Mesothelial cell of epicardium (in vitro differentiated cells): Measurements from ENCODE around the gene CNN2. TPM values are rescaled to one million over a fixed set of nuclear protein-coding genes. Genes with fewer than 3 reads are reported as not detected.

Experiments used
- DNase-seq, 2 experiments: peaks; one replicate each; pipeline ENCODE4 v3.0.0; 2021; ENCODE audit warnings: low spot score in 2 of 2; ENCODE audit not compliant: unreplicated experiment in 2 of 2
- H3K27ac Mint-ChIP-seq: 2 replicates; pipeline ENCODE4 v1.8.0; 2021; ENCODE audit warnings: mixed read lengths
- H3K27me3 Mint-ChIP-seq: 2 replicates; pipeline ENCODE4 v1.8.0; 2021; ENCODE audit warnings: low read depth, mixed read lengths
- H3K36me3 Mint-ChIP-seq: 2 replicates; pipeline ENCODE4 v1.8.0; 2021; ENCODE audit warnings: mixed read lengths
- H3K4me1 Mint-ChIP-seq: 2 replicates; pipeline ENCODE4 v1.8.0; 2021; ENCODE audit warnings: mixed read lengths
- H3K4me3 Mint-ChIP-seq: 2 replicates; pipeline ENCODE4 v1.8.0; 2021; ENCODE audit warnings: mild to moderate bottlenecking, moderate library complexity, mixed read lengths
- H3K9me3 Mint-ChIP-seq: 2 replicates; pipeline ENCODE4 v1.8.0; 2021; ENCODE audit warnings: mixed read lengths
- total RNA-seq: library from RNA; stranded (reverse); gene quantifications from 3 replicates; pipeline ENCODE4 v1.2.1, GENCODE V29; 2021
- TF ChIP-seq, protein P1 (sequence below): fragments of 200-600 bp; sonication (generic); IDR thresholded peaks from one replicate; pipeline ENCODE4 v1.5.0; 2021; ENCODE audit warnings: antibody characterized with exemption; ENCODE audit not compliant: unreplicated experiment

CNN2 gene
- total RNA-seq, 1 donor from 2014 or later = 501 TPM

DNA sequence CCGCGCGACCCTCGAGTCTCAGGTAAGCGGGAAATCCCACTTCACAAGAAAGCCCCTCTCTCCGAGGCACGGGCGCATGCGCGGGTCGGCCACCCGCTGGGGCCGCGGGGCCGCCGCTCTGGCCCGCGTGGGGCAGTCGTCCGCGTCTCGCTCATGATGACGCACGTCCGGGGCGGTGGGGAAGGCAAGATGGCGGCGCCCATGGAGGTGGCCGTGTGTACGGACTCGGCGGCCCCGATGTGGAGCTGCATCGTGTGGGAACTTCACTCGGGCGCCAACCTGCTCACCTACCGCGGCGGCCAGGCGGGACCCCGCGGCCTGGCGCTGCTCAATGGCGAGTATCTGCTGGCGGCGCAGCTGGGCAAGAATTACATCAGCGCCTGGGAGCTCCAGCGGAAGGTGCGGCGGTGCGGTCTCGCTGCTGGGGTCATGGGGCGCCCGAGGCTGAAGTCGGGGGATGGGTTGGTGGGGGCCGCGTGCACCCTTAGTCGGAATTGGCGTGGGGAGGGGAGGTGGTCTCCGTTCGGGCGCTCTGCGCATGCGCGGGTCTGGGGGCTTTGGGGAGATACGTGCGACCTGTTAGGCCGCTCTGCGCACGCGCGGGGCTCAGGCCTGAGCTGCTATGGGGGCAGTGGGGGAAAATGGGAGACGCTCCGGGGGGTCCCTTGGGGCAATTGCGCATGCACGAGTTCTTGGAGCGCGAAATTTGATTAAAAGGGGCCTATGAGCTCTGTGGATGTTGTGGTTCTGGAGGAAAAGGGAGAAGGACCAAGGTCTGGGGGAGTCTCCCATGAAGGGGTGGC lies 42.0 kb upstream of the CNN2 start, which contains the start of gene WDR18:
WDR18 (plus strand) TSS at position 181 of the 803 bp plus-strand sequence; CDS start at position 190, 9 bp downstream.
- Mint-ChIP-seq H3K27me3 (no peaks in the 10 kb centered on the region), H3K27ac (peak within 1 kb of the TSS; percentile 98), H3K4me1 (peaks cover 8% of the 10 kb centered on the region), H3K4me3 (peak within 1 kb of the TSS; percentile 96), H3K36me3 (peaks cover 9% of the 10 kb centered on the region), H3K9me3 (no peaks in the 10 kb centered on the region)
- peak; percentile 91 to 93 for DNase-seq
- TF ChIP-seq, protein P1, sequence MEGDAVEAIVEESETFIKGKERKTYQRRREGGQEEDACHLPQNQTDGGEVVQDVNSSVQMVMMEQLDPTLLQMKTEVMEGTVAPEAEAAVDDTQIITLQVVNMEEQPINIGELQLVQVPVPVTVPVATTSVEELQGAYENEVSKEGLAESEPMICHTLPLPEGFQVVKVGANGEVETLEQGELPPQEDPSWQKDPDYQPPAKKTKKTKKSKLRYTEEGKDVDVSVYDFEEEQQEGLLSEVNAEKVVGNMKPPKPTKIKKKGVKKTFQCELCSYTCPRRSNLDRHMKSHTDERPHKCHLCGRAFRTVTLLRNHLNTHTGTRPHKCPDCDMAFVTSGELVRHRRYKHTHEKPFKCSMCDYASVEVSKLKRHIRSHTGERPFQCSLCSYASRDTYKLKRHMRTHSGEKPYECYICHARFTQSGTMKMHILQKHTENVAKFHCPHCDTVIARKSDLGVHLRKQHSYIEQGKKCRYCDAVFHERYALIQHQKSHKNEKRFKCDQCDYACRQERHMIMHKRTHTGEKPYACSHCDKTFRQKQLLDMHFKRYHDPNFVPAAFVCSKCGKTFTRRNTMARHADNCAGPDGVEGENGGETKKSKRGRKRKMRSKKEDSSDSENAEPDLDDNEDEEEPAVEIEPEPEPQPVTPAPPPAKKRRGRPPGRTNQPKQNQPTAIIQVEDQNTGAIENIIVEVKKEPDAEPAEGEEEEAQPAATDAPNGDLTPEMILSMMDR = peak; percentile 11

DNA sequence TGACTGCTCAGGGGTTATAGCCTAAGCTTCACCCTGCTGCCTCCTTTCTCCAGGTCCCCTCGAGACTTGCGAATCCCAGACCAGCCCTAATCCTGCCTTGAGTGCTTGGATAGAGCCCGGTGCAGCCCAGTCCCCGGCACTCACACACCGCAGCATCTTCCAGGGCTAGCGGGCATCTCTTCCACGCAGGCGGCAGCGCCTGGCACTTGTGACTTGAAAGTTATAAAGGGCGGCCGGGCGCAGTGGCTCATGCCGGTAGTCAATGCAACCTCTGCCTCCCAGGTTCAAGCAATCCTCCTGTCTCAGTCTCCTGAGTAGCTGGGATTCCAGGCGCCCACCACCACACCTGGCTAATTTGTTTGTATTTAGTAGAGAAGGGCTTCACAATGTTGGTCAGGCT lies 40.3 kb upstream of the CNN2 start:
- TF ChIP-seq, protein P1 = no peak
- H3K4me3 Mint-ChIP-seq = no peak overlapping the region
- H3K27me3 Mint-ChIP-seq = no peaks in the 10 kb centered on the region
- DNase-seq = no peak
- peaks cover 12% of the 10 kb centered on the region for H3K36me3 Mint-ChIP-seq
- H3K4me1 Mint-ChIP-seq = peaks cover 8% of the 10 kb centered on the region
- no peak overlapping the region for H3K27ac Mint-ChIP-seq
- H3K9me3 Mint-ChIP-seq = no peaks in the 10 kb centered on the region

DNA sequence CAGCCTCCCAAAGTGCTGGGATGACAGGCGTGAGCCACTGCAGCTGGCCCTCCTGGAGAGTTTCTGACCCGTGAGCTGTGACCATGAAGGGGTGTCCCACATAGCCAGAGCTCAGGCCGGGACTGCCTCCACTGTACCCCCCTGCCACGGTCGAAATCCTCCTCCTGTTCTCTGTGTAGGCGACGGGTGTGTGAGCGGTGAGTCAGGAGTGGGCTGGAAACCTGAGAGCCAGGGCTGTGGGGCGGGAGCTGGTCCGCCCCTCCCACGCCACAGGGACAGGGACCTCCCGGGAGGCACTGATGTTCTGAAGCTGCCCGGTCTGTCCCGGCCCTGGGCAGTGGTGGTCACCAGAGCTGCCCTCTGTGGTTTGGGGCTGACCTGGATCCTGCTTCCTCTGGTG lies 38.3 kb upstream of the CNN2 start:
- Mint-ChIP-seq H3K27me3 (no peaks in the 10 kb centered on the region), H3K9me3 (no peaks in the 10 kb centered on the region), H3K27ac (no peak overlapping the region), H3K4me3 (no peak overlapping the region), H3K36me3 (peaks cover 15% of the 10 kb centered on the region), H3K4me1 (peaks cover 8% of the 10 kb centered on the region)
- DNase-seq = no peak
- TF ChIP-seq, protein P1 = no peak

DNA sequence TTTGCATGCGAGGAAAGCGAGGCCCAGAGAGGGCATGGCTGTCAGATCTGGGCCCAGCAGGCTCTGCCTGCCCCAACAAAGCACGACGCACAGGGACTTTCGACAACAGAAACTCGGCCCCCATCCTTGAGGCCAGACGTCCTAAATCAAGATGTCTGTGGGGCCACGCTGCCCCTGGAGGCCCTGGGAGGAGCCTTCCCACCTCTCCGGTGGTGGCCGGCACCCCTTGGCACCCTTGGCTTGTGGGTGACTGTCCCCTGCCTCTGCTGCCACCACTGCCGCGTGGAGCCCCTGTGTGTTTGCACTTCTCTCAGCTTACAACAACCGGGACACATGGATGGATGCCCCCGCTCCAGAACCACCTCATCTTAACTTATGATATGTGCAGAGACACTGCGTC lies 37.9 kb upstream of the CNN2 start:
- Mint-ChIP-seq H3K4me3 (no peak overlapping the region), H3K4me1 (peaks cover 8% of the 10 kb centered on the region), H3K27me3 (no peaks in the 10 kb centered on the region), H3K36me3 (peaks cover 15% of the 10 kb centered on the region), H3K27ac (no peak overlapping the region), H3K9me3 (no peaks in the 10 kb centered on the region)
- TF ChIP-seq, protein P1 = no peak
- peak in 1 of 2 experiments; percentile 19 for DNase-seq

DNA sequence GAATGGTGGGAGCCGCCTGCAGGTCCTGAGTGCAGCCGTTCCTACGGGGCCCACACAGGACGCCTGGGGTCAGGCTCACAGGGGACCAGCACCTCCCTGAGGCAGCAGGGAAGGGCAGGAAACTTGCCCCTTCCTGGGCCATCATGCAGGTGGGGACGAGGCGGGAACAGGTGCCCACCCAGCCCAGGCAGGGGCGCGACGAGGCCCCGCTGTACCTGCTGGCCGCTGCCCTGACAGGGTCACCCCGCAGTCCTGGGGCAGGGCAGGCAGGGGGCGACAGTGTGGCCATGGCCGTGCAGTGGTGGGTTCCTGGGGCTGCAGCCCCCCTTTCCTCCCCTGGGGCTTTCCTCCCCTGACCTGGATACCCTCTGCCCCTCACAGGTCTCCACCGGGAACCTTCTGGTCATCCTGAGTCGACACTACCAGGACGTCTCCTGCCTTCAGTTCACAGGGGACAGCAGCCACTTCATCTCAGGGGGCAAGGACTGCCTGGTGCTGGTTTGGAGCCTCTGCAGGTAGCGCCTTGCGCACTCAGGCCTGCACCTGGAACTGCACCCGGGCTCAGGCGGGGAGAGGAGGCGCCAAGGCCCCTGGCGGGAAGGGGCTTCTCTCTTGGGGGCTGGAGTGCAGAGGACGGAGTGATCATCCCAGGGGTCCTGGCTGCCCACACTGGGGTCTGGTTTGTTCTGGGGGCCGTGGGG lies 36.9 kb upstream of the CNN2 start:
- Mint-ChIP-seq H3K9me3 (no peaks in the 10 kb centered on the region), H3K36me3 (peaks cover 15% of the 10 kb centered on the region), H3K27me3 (no peaks in the 10 kb centered on the region), H3K4me3 (no peak overlapping the region), H3K27ac (no peak overlapping the region), H3K4me1 (peaks cover 6% of the 10 kb centered on the region)
- DNase-seq = peak in 1 of 2 experiments; percentile 16
- TF ChIP-seq, protein P1 = no peak
